ENCODE data around the gene NAGK. TPM values are rescaled to one million over a fixed set of nuclear protein-coding genes. Genes with fewer than 3 reads are reported as not detected.
A peak's percentile ranks its signal among the peaks of the same experiment; 100 is the strongest.

NAGK gene
- total RNA-seq, 2 experiments from 2014 or later: 97.8 to 211 TPM

GRCh38 chr2:71100195-71100964 is 31.9 kb downstream of the NAGK start:
- POLR2A ChIA-PET: interaction anchor here (0.6 to 1.1 kb wide), 4 partner anchors 10 to 127 kb away, joined by 3 to 5 read pairs (median 4); partner anchors contain the start of gene PAIP2B
- intact Hi-C loops (cut with micrococcal nuclease; ENCODE audit: unreplicated experiment): no loop called here
- peak overlapping the region; percentile 43; the same call in 1 of the 2 replicates for H2AFZ ChIP-seq (ENCODE audit: low read length)
- H4K20me1 ChIP-seq (ENCODE audit: insufficient read depth, low read length): no peaks in the 10 kb centered on the region
- TF ChIP-seq CTCF (conservative IDR thresholded peaks at IDR 0.05; ENCODE audit: low read length): peak; percentile 87
- TF ChIP-seq EZH2phosphoT487 (IDR thresholded peaks at IDR 0.05; ENCODE audit: borderline replicate concordance, low read depth, low read length): no peak
- H3K4me1 ChIP-seq (ENCODE audit: insufficient read depth, low read length, poor library complexity, severe bottlenecking): no peaks in the 10 kb centered on the region
- no peaks in the 10 kb centered on the region for H3K9me2 ChIP-seq (ENCODE audit: insufficient read depth, low read length)
- CTCF ChIA-PET (ENCODE audit: unreplicated experiment): interaction anchor here (1.0 to 1.6 kb wide), 2 partner anchors 29 to 98 kb away, joined by 3 to 5 read pairs; no protein-coding TSS in a partner anchor
- no TSS peak for BruUV-seq (replicated peaks)
- H3K79me2 ChIP-seq (ENCODE audit: insufficient read depth, low read depth, low read length): no peaks in the 10 kb centered on the region
- no peak overlapping the region for H3K4me2 ChIP-seq (ENCODE audit: low read length)
- no peak overlapping the region for H3K27ac ChIP-seq (ENCODE audit: low read depth, low read length, poor library complexity, severe bottlenecking)
- 0 out of 2 replicates have a peak, but pooled peaks cover 3% of the 10 kb centered on the region for H3K9me3 ChIP-seq (ENCODE audit: low read length)
- H3K36me3 ChIP-seq (ENCODE audit: insufficient read depth, low read length): no peaks in the 10 kb centered on the region
- no peak overlapping the region for H3K4me3 ChIP-seq (ENCODE audit: low read depth, low read length, poor library complexity, severe bottlenecking)
- peak; percentile 52 for DNase-seq (ENCODE audit: low spot score)

GRCh38 chr2:71101656-71102055 is 33.2 kb downstream of the NAGK start:
- H3K36me3 ChIP-seq (ENCODE audit: insufficient read depth, low read length): no peaks in the 10 kb centered on the region
- intact Hi-C loops (cut with micrococcal nuclease; ENCODE audit: unreplicated experiment): no loop called here
- DNase-seq (ENCODE audit: low spot score): no peak
- H3K9me2 ChIP-seq (ENCODE audit: insufficient read depth, low read length): no peaks in the 10 kb centered on the region
- TF ChIP-seq EZH2phosphoT487 (IDR thresholded peaks at IDR 0.05; ENCODE audit: borderline replicate concordance, low read depth, low read length) (no peak), CTCF (conservative IDR thresholded peaks at IDR 0.05; ENCODE audit: low read length) (no peak)
- H3K4me2 ChIP-seq (ENCODE audit: low read length): no peak overlapping the region
- POLR2A ChIA-PET: no interaction called here
- H2AFZ ChIP-seq (ENCODE audit: low read length): no peak overlapping the region
- no peak overlapping the region for H3K27ac ChIP-seq (ENCODE audit: low read depth, low read length, poor library complexity, severe bottlenecking)
- BruUV-seq (replicated peaks): no TSS peak
- no peaks in the 10 kb centered on the region for H3K79me2 ChIP-seq (ENCODE audit: insufficient read depth, low read depth, low read length)
- no peak overlapping the region for H3K4me3 ChIP-seq (ENCODE audit: low read depth, low read length, poor library complexity, severe bottlenecking)
- H3K4me1 ChIP-seq (ENCODE audit: insufficient read depth, low read length, poor library complexity, severe bottlenecking): no peaks in the 10 kb centered on the region
- H4K20me1 ChIP-seq (ENCODE audit: insufficient read depth, low read length): no peaks in the 10 kb centered on the region
- CTCF ChIA-PET (ENCODE audit: unreplicated experiment): no interaction called here
- 0 out of 2 replicates have a peak, but pooled peaks cover 3% of the 10 kb centered on the region for H3K9me3 ChIP-seq (ENCODE audit: low read length)

Measured in OCI-LY7 (cell line).